ENCODE results near the gene FOXO1. TPM values are rescaled to one million over a fixed set of nuclear protein-coding genes. Genes with fewer than 3 reads are reported as not detected.

The FOXO1 gene
- total and polyA plus RNA-seq, 2 of the 13 experiments (the other 11 are each of a cell fraction or from before 2014, with no cell fraction given) = 8.1 to 13.1 TPM

GRCh38 chr13:40581277-40581579 lies 85.2 kb downstream of the FOXO1 start:
- Histone ChIP-seq H3K79me2 (ENCODE audit: insufficient read depth, low read length) (peaks cover 97% of the 10 kb centered on the region), H3K9me3 (ENCODE audit: low read length) (peaks cover 12% of the 10 kb centered on the region), H3K9ac (ENCODE audit: insufficient read depth, low read depth, low read length) (no peak overlapping the region), H3K4me2 (ENCODE audit: low read depth, low read length) (no peak overlapping the region), H3K4me3 (replicated peaks in 1 of 3; ENCODE audit: insufficient read depth in 1 of 3, low read depth in 2 of 3, low read length in 3 of 3) (no peak overlapping the region), H3K36me3 (replicated peaks in 1 of 2; ENCODE audit: control insufficient read depth in 1 of 2, insufficient read depth in 2 of 2, low read length in 2 of 2) (peaks cover 0 to 3% of the 10 kb centered on the region in 2 experiments; a peak in 3 of 5 replicates), H3K27ac (ENCODE audit: extremely low read length, insufficient read depth, low read length) (no peak overlapping the region), H2AFZ (ENCODE audit: low read length) (no peak overlapping the region), H3K4me1 (ENCODE audit: insufficient read depth, low read length) (peaks cover 62% of the 10 kb centered on the region), H3K27me3 (ENCODE audit: control insufficient read depth in 1 of 2, insufficient read depth in 2 of 2, low read length in 2 of 2) (no peaks in the 10 kb centered on the region), H4K20me1 (ENCODE audit: insufficient read depth, low read length) (peaks cover 50% of the 10 kb centered on the region)
- no TSS peak for BruUV-seq (replicated peaks)
- ATAC-seq = no peak
- in situ Hi-C loops (cut with HindIII; ENCODE audit: extremely low pct_ligation_motif_present, low pct_unique_long_range_greater_than_20kb) = no loop called here
- intact Hi-C loops (cut with micrococcal nuclease; ENCODE audit: unreplicated experiment) = no loop called here
- DNase-seq (ENCODE audit: low spot score) = no peak
- FAIRE-seq = no peak
- TF ChIP-seq TOE1 (CRISPR knock-in tag; IDR thresholded peaks at IDR 0.05) (no peak), ZZZ3 (CRISPR knock-in tag; IDR thresholded peaks at IDR 0.05; ENCODE audit: borderline replicate concordance) (no peak), CREB1 (IDR thresholded peaks at IDR 0.05) (no peak), CREB1 (CRISPR knock-in tag; IDR thresholded peaks at IDR 0.05) (no peak), KLF16 (CRISPR knock-in tag; IDR thresholded peaks at IDR 0.05) (no peak), ZSCAN22 (CRISPR knock-in tag; IDR thresholded peaks at IDR 0.05) (no peak), ZNF879 (CRISPR knock-in tag; IDR thresholded peaks at IDR 0.05) (no peak), ZNF747 (CRISPR knock-in tag; IDR thresholded peaks at IDR 0.05; ENCODE audit: borderline replicate concordance) (no peak), ZNF557 (CRISPR knock-in tag; IDR thresholded peaks at IDR 0.05) (no peak), GATA4 (IDR thresholded peaks at IDR 0.05; ENCODE audit: borderline replicate concordance, low read depth) (no peak)
- 100% methylated on average over 1 of the region's 1 CpG for WGBS (ENCODE audit: low lambda C conversion rate)
- ChIA-PET CTCF (ENCODE audit: low intra/inter-chr PET ratio, low total read pairs) (no interaction called here), POLR2A (no interaction called here)

GRCh38 chr13:40580566-40581276 lies 85.7 kb downstream of the FOXO1 start:
- CTCF ChIA-PET (ENCODE audit: low intra/inter-chr PET ratio, low total read pairs) = no interaction called here
- Histone ChIP-seq H4K20me1 (ENCODE audit: insufficient read depth, low read length) (peaks cover 48% of the 10 kb centered on the region), H3K27me3 (ENCODE audit: control insufficient read depth in 1 of 2, insufficient read depth in 2 of 2, low read length in 2 of 2) (no peaks in the 10 kb centered on the region), H3K9ac (ENCODE audit: insufficient read depth, low read depth, low read length) (no peak overlapping the region), H3K79me2 (ENCODE audit: insufficient read depth, low read length) (peaks cover 97% of the 10 kb centered on the region), H3K36me3 (replicated peaks in 1 of 2; ENCODE audit: control insufficient read depth in 1 of 2, insufficient read depth in 2 of 2, low read length in 2 of 2) (peaks cover 0 to 3% of the 10 kb centered on the region in 2 experiments; a peak in 3 of 5 replicates), H3K4me2 (ENCODE audit: low read depth, low read length) (no peak overlapping the region), H3K27ac (ENCODE audit: extremely low read length, insufficient read depth, low read length) (no peak overlapping the region), H3K4me1 (ENCODE audit: insufficient read depth, low read length) (peaks cover 62% of the 10 kb centered on the region), H3K9me3 (ENCODE audit: low read length) (peaks cover 12% of the 10 kb centered on the region), H2AFZ (ENCODE audit: low read length) (no peak overlapping the region), H3K4me3 (replicated peaks in 1 of 3; ENCODE audit: insufficient read depth in 1 of 3, low read depth in 2 of 3, low read length in 3 of 3) (no peak overlapping the region)
- intact Hi-C loops (cut with micrococcal nuclease; ENCODE audit: unreplicated experiment) = no loop called here
- POLR2A ChIA-PET = no interaction called here
- DNase-seq (ENCODE audit: low spot score) = no peak
- no peak for ATAC-seq
- no peak for FAIRE-seq
- BruUV-seq (replicated peaks) = no TSS peak
- TF ChIP-seq HOXA9 (CRISPR knock-in tag; IDR thresholded peaks at IDR 0.05; ENCODE audit: borderline replicate concordance) (no peak), CEBPB (IDR thresholded peaks at IDR 0.05; ENCODE audit: borderline replicate concordance, low read depth, low read length) (peak; percentile 63; the same call in 1 of the 2 replicates), PRDM10 (CRISPR knock-in tag; IDR thresholded peaks at IDR 0.05; ENCODE audit: low read depth) (no peak), CEBPG (CRISPR knock-in tag; IDR thresholded peaks at IDR 0.05) (peak; percentile 60)
- over 99% methylated on average over 7 of the region's 7 CpGs for WGBS (ENCODE audit: low lambda C conversion rate)
- in situ Hi-C loops (cut with HindIII; ENCODE audit: extremely low pct_ligation_motif_present, low pct_unique_long_range_greater_than_20kb) = no loop called here
